ENCODE data around the gene RIOK2.
"Not testable (repeated sequence)": the region's sequence is repeated elsewhere in the genome, so short reads cannot be mapped to it uniquely, and the experiment has no call there.

Gene RIOK2

GRCh38 chr5:97141539-97141938 lies 41.5 kb downstream of the RIOK2 start:
- TF ChIP-seq, protein P1, sequence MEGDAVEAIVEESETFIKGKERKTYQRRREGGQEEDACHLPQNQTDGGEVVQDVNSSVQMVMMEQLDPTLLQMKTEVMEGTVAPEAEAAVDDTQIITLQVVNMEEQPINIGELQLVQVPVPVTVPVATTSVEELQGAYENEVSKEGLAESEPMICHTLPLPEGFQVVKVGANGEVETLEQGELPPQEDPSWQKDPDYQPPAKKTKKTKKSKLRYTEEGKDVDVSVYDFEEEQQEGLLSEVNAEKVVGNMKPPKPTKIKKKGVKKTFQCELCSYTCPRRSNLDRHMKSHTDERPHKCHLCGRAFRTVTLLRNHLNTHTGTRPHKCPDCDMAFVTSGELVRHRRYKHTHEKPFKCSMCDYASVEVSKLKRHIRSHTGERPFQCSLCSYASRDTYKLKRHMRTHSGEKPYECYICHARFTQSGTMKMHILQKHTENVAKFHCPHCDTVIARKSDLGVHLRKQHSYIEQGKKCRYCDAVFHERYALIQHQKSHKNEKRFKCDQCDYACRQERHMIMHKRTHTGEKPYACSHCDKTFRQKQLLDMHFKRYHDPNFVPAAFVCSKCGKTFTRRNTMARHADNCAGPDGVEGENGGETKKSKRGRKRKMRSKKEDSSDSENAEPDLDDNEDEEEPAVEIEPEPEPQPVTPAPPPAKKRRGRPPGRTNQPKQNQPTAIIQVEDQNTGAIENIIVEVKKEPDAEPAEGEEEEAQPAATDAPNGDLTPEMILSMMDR (IDR thresholded peaks at IDR 0.05; ENCODE audit: unreplicated experiment in 3 of 3): no peak
- peak overlapping the region; percentile 57 to 73 (median 57) for H3K4me3 Mint-ChIP-seq
- no peaks in the 10 kb centered on the region for H3K36me3 Mint-ChIP-seq (ENCODE audit: low read depth)
- peak overlapping the region in 2 of 3 experiments; percentile 30 to 56 for H3K27ac Mint-ChIP-seq
- H3K9me3 Mint-ChIP-seq: no peaks in the 10 kb centered on the region
- peaks cover 5% of the 10 kb centered on the region for H3K27me3 Mint-ChIP-seq (ENCODE audit: low read depth)
- H3K4me1 Mint-ChIP-seq: peaks cover 52% of the 10 kb centered on the region

- peaks cover 5% of the 10 kb centered on the region for H3K27me3 Mint-ChIP-seq (ENCODE audit: low read depth)
These were observed 42.0 kb downstream of the RIOK2 start for GRCh38 chr5:97141031-97141430.

DNA sequence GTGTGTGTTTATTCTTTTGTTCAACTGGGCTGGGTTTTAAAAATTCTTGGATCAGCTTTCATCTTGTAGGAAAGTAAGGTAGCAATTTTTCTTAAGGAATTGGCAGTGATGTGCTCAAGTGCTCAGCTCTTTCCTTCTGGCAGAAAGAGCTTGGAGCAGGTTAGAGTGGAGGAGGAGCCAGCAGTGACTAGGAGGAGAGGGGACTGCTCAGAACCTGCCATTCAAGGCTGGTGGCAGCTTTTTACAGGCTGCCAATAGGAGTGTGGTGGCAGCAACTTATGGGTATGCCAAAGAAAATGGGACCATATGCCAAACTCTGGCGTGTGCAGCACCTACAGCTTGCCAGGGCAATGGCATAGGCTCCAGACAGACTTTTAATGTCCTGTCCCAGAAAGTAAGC lies 42.8 kb downstream of the RIOK2 start:
- H3K36me3 Mint-ChIP-seq (ENCODE audit: low read depth); H3K27me3 Mint-ChIP-seq (ENCODE audit: low read depth); H3K9me3 Mint-ChIP-seq: not testable (repeated sequence)
- H3K27ac Mint-ChIP-seq: peak overlapping the region; percentile 29 to 59 (median 41)
- H3K4me3 Mint-ChIP-seq: peak overlapping the region; percentile 24 to 66 (median 53)
- peaks cover 60% of the 10 kb centered on the region for H3K4me1 Mint-ChIP-seq

More at GRCh38 chr5:97141031-97141430, 42.0 kb downstream of the RIOK2 start:
- TF ChIP-seq, protein P1 (IDR thresholded peaks at IDR 0.05; ENCODE audit: unreplicated experiment in 3 of 3): no peak
- Mint-ChIP-seq H3K36me3 (ENCODE audit: low read depth) (peaks cover under 1% of the 10 kb centered on the region), H3K9me3 (no peaks in the 10 kb centered on the region), H3K27ac (peak overlapping the region; percentile 30 to 61 (median 56)), H3K4me3 (peak overlapping the region; percentile 57 to 73 (median 57)), H3K4me1 (peaks cover 57% of the 10 kb centered on the region)

- TF ChIP-seq, protein P1 (IDR thresholded peaks at IDR 0.05; ENCODE audit: unreplicated experiment in 3 of 3): no peak
- H3K4me3 Mint-ChIP-seq: no peak overlapping the region
- peak overlapping the region; percentile 36 to 87 (median 68) for H3K27ac Mint-ChIP-seq
- no peaks in the 10 kb centered on the region for H3K9me3 Mint-ChIP-seq
- no peaks in the 10 kb centered on the region for H3K27me3 Mint-ChIP-seq (ENCODE audit: low read depth)
- peaks cover 52% of the 10 kb centered on the region for H3K4me1 Mint-ChIP-seq
- peaks cover 3% of the 10 kb centered on the region for H3K36me3 Mint-ChIP-seq (ENCODE audit: low read depth)
These were observed 46.6 kb downstream of the RIOK2 start for GRCh38 chr5:97136475-97136874.

DNA sequence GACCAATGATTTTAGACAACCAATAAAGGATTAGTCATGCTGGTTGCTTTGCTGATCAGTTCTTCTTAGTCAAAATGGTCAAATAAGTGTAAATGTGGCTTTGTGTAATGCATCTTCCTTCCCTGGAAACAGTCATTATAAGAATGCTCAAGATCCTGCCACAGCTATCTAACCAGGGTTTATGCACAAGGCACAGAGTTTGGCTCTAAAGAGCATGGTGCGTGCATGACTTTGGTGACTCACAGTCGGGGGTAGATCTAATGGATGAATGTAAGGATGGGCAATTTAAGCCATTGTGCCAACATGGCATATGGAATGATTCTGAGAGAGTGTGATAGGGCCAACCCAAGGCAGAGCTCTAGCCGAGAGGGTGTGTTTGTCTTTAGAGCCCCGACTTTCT lies 47.2 kb downstream of the RIOK2 start:
- TF ChIP-seq, protein P1 (IDR thresholded peaks at IDR 0.05; ENCODE audit: unreplicated experiment in 3 of 3): no peak
- Mint-ChIP-seq H3K27me3 (ENCODE audit: low read depth) (no peaks in the 10 kb centered on the region), H3K36me3 (ENCODE audit: low read depth) (peaks cover 3% of the 10 kb centered on the region)

DNA sequence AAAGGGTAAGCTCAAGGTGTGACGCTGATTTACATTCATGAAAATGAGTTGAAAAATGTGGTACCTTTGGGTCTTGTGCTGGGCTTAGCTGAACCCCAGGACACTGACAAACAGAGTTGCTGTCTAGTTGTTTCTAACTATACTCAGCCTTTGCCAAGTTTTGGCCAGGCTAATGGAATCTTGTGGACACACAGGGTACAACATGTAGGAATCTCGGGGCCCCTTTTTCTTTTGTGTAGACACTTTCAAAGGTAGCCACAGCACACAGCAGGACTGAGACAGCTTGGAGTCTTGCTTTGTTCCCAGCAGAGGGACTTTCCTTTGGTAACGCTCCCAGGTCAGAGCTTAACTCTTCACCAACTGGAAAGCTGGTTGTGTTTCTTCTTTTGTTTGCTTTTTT lies 48.4 kb downstream of the RIOK2 start:
- H3K4me1 Mint-ChIP-seq: peaks cover 43% of the 10 kb centered on the region

More for the DNA sequence above, 47.2 kb downstream of the RIOK2 start:
- H3K9me3 Mint-ChIP-seq: no peaks in the 10 kb centered on the region
- H3K27ac Mint-ChIP-seq: peak overlapping the region; percentile 44 to 87 (median 68)
- H3K4me3 Mint-ChIP-seq: peak overlapping the region in 1 of 3 experiments; percentile 15
- H3K4me1 Mint-ChIP-seq: peaks cover 51% of the 10 kb centered on the region

More for the DNA sequence above, 48.4 kb downstream of the RIOK2 start:
- Mint-ChIP-seq H3K27ac (peak overlapping the region in 1 of 3 experiments; percentile 34), H3K27me3 (ENCODE audit: low read depth) (no peaks in the 10 kb centered on the region), H3K9me3 (no peaks in the 10 kb centered on the region), H3K36me3 (ENCODE audit: low read depth) (peaks cover 3% of the 10 kb centered on the region), H3K4me3 (no peak overlapping the region)
- TF ChIP-seq, protein P1 (IDR thresholded peaks at IDR 0.05; ENCODE audit: unreplicated experiment in 3 of 3): no peak
